Endothelial cell (in vitro differentiated cells): ENCODE measurements around the gene IGIP. TPM values are rescaled to one million over a fixed set of nuclear protein-coding genes. Genes with fewer than 3 reads are reported as not detected.

Experiments
- DNase-seq: peaks from one replicate; pipeline ENCODE4 v3.0.0; 2021; ENCODE audit warnings: low spot score
- H3K27ac Mint-ChIP-seq: one replicate; pipeline ENCODE4 v1.8.0; 2021; ENCODE audit warnings: mixed read lengths, inconsistent platforms; ENCODE audit not compliant: unreplicated experiment
- H3K27me3 Mint-ChIP-seq: one replicate; pipeline ENCODE4 v1.8.0; 2021; ENCODE audit warnings: mild to moderate bottlenecking, moderate library complexity, mixed read lengths, inconsistent platforms; ENCODE audit not compliant: unreplicated experiment
- H3K36me3 Mint-ChIP-seq: one replicate; pipeline ENCODE4 v1.8.0; 2021; ENCODE audit warnings: mild to moderate bottlenecking, low read depth, mixed read lengths, inconsistent platforms; ENCODE audit not compliant: unreplicated experiment
- H3K4me1 Mint-ChIP-seq: one replicate; pipeline ENCODE4 v1.8.0; 2021; ENCODE audit warnings: mild to moderate bottlenecking, mixed read lengths, inconsistent platforms; ENCODE audit not compliant: unreplicated experiment
- H3K4me3 Mint-ChIP-seq: one replicate; pipeline ENCODE4 v1.8.0; 2021; ENCODE audit warnings: mild to moderate bottlenecking, mixed read lengths, inconsistent platforms; ENCODE audit not compliant: unreplicated experiment
- H3K9me3 Mint-ChIP-seq: one replicate; pipeline ENCODE4 v1.8.0; 2021; ENCODE audit warnings: mixed read lengths, inconsistent platforms; ENCODE audit not compliant: unreplicated experiment
- CTCF ChIP-seq: fragments of 200-600 bp; sonication (generic); IDR thresholded peaks from one replicate; pipeline ENCODE4 v1.5.0; 2021; ENCODE audit warnings: antibody characterized with exemption; ENCODE audit not compliant: unreplicated experiment
- total RNA-seq: library from RNA; stranded (reverse); fragmentation: NEBNext Ultra II Directional; extraction: Animal tissue kit (Norgen Biotek cat#: 25700); gene quantifications from one replicate; pipeline ENCODE4 v1.2.1, GENCODE V29; 2021; ENCODE audit not compliant: unreplicated experiment

Gene IGIP
- total RNA-seq, 1 donor from 2014 or later, result 1.3 TPM

- no peaks in the 10 kb centered on the region for H3K36me3 Mint-ChIP-seq
- DNase-seq, result no peak
- H3K9me3 Mint-ChIP-seq, result no peaks in the 10 kb centered on the region
- H3K27me3 Mint-ChIP-seq, result no peaks in the 10 kb centered on the region
- peaks cover 5% of the 10 kb centered on the region for H3K4me1 Mint-ChIP-seq
- TF ChIP-seq CTCF, result no peak
- no peak overlapping the region for H3K27ac Mint-ChIP-seq
- H3K4me3 Mint-ChIP-seq, result no peak overlapping the region
These were observed 5.4 kb downstream of the IGIP start for GRCh38 chr5:140130949-140131733.

- no peak for DNase-seq
- H3K27ac Mint-ChIP-seq, result no peak overlapping the region
- H3K4me3 Mint-ChIP-seq, result no peak overlapping the region
- no peaks in the 10 kb centered on the region for H3K9me3 Mint-ChIP-seq
- no peak for TF ChIP-seq CTCF
- H3K36me3 Mint-ChIP-seq, result no peaks in the 10 kb centered on the region
- H3K4me1 Mint-ChIP-seq, result peaks cover 5% of the 10 kb centered on the region
- H3K27me3 Mint-ChIP-seq, result no peaks in the 10 kb centered on the region
These were observed 6.3 kb downstream of the IGIP start for GRCh38 chr5:140131967-140132409.

GRCh38 chr5:140133514-140134167 is 7.9 kb downstream of the IGIP start:
- no peak for TF ChIP-seq CTCF
- Mint-ChIP-seq H3K27me3 (no peaks in the 10 kb centered on the region), H3K9me3 (no peaks in the 10 kb centered on the region), H3K27ac (no peak overlapping the region), H3K4me1 (peaks cover 5% of the 10 kb centered on the region), H3K36me3 (no peaks in the 10 kb centered on the region), H3K4me3 (no peak overlapping the region)
- DNase-seq, result no peak

GRCh38 chr5:140134277-140134935 is 8.7 kb downstream of the IGIP start:
- H3K27me3 Mint-ChIP-seq, result no peaks in the 10 kb centered on the region
- no peaks in the 10 kb centered on the region for H3K36me3 Mint-ChIP-seq
- H3K9me3 Mint-ChIP-seq, result no peaks in the 10 kb centered on the region
- TF ChIP-seq CTCF, result no peak
- no peak for DNase-seq
- no peak overlapping the region for H3K4me3 Mint-ChIP-seq
- no peak overlapping the region for H3K27ac Mint-ChIP-seq
- H3K4me1 Mint-ChIP-seq, result peaks cover 5% of the 10 kb centered on the region
